KOPT-K1 (cell line): ENCODE results near the gene ATXN1.
"Not testable (repeated sequence)": the region's sequence is repeated elsewhere in the genome, so short reads cannot be mapped to it uniquely, and the experiment has no call there.

ENCODE experiments used
- H3K27ac ChIP-seq: fragments of 200-600 bp; sonication (generic); 2 replicates; pipeline ENCODE4 v1.5.1; 2016; ENCODE audit warnings: antibody characterized with exemption, mild to moderate bottlenecking, low read depth, low read length; ENCODE audit not compliant: poor library complexity, severe bottlenecking
- H3K36me3 ChIP-seq: fragments of 200-600 bp; sonication (generic); 2 replicates; pipeline ENCODE4 v1.5.1; 2017; ENCODE audit warnings: antibody characterized with exemption, mild to moderate bottlenecking, low read length, moderate library complexity; ENCODE audit not compliant: insufficient read depth
- H3K9me3 ChIP-seq: fragments of 200-600 bp; sonication (generic); 2 replicates; pipeline ENCODE4 v1.5.1; 2017; ENCODE audit warnings: antibody characterized with exemption, low read length, mild to moderate bottlenecking; ENCODE audit not compliant: insufficient read depth, poor library complexity, severe bottlenecking

Gene ATXN1

DNA sequence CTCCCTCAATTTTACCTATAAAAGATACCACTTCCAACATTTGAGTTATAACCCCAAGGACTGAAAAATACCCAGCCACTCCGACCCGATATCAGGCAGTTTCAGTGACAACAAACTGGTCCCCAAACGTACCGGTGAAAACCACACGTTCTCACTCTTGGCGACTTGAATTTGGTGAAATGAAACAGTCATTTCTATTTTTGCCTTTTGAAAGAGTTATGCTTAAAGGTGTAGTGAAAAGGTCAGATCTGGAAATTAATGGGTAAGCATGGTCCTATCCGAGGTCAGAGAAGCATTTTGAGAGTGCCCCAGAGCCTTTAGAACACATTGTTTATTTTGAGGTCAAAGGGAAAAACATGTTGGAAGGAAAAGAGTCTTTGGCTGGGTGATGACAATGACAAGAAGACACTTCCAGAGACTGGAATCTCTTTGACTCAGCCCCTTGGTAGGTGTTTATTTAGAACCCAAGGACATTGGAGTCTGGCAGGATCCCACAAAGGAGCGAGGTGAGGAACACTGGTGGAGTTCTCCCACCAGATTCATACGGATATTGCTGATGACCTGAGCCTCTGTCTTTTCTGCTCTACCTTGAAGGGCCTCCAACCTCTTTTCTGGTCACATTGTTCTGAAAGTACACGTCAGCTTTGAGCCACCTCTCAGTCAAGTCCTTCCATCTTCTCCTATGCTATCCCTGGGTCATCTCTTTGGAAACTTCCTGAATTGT, 287.9 kb downstream of the ATXN1 start:
- Histone ChIP-seq H3K36me3 (no peaks in the 10 kb centered on the region), H3K27ac (no peak overlapping the region), H3K9me3 (no peaks in the 10 kb centered on the region)

DNA sequence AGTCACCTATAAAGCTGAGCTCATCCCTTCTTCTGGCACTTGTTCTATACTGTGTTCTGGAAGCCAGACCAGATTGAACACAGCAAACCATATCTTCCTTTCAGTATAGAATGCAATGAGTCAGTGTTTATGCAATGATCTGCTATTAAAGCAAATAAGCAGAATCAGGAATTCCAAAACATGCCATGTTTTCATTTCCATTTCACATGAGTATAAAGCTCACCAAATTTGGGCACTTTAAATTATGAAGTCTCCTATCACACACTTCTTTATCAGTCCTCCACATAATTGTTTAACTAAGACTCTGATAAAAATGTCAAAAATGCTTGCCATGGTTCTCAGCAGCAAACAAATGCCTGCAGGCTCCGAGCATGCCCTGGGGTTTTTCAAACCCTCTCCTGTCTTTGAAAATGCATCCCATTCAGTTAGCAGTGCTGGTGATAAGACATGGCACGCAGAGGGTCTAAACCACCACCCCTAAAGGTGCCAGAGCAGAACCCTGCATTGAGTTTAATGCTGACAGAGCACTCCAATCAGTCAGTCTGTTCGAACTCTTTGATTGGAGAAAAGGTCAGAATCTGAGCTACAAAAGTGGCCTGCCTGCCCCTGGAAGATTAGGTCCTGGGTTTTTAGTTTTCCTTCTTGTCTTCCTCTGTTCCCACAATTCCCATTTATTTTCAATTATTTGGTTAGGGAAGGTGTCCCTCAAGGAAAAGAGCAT, 288.8 kb downstream of the ATXN1 start:
- Histone ChIP-seq H3K36me3 (no peaks in the 10 kb centered on the region), H3K9me3 (no peaks in the 10 kb centered on the region), H3K27ac (no peak overlapping the region)

DNA sequence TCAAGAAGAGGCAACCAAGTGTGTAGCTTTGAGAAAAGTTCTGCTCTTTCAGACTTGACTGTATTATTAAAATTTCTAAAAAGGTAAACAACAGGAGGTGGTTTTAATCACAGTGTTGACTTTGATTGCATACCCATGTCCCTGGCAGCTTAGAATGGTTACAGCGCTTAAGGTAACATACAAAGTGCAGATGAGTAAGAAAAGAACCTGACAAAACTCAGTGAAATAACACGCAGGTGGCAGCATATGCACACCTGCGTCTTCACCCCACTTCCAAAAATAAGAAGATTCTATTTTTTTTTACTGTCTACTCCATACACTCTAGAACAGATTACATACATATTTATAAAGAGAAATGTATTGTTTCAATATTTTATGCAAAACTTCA, 289.4 kb downstream of the ATXN1 start:
- Histone ChIP-seq H3K27ac (no peak overlapping the region), H3K36me3 (no peaks in the 10 kb centered on the region), H3K9me3 (no peaks in the 10 kb centered on the region)

DNA sequence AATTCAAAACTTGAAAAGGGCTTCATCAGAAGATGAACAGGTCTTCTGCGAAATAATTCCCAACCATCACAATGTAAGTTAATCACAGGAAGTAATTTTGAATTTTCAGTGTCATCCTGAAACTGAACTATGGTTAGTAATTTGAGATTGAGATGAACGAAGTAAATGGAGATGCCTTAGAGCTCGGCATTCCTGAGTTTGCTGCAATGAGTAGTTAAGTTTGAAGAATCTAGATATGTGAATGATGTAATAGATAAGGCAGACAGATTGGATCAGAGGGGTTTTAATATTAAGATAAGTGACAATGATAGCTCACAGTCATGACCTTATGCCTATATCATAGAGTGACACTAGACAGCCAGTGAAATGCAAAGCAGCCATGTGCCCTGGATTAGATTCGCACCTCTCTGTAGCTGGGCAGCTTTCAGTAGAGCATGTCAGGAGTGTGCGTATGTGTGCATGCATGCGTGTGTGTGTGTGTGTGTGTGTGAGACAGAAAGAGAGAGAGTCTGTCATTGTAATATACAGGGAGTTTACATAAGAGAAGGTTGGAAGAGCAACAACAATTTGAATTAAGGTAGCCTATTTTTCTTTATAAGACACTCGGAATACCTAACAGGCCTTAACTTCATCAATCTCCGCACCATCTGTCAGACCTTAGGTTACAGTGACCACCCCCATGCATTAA, 289.9 kb downstream of the ATXN1 start:
- Histone ChIP-seq H3K36me3 (no peaks in the 10 kb centered on the region), H3K9me3 (no peaks in the 10 kb centered on the region), H3K27ac (no peak overlapping the region)

DNA sequence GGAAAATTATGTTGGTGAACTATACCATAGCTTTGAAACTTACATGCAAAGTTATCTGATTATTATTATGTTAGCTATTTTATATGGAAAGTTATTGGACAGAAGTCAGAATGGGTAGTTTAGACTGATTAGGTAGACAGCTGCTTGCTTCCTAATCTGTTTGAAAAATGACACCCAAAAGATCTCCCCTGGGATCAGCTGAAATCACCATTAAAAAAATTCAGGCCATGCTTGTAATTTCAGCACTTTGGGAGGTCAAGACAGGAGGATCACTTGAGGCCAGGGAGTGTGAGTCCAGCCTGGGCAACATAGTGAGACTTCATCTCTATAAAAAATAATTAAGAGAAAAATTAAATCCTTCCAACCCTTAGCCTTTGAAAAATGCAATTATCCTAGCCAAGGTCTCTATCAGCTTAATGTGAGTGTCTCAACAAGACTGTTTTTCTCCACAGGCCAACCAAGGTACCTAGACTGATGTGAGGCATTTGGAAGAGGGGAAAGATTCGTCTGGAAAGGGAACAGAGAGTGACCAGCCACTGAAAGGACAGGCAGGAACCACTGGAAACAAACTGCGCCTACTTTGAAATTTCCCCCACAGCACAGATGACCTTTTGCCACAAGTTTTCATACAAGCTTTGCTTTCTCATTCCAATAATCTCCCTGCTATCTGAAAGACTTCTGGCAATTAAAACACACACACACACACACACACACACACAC, 290.6 kb downstream of the ATXN1 start:
- Histone ChIP-seq H3K9me3 (no peaks in the 10 kb centered on the region), H3K27ac (no peak overlapping the region), H3K36me3 (no peaks in the 10 kb centered on the region)

DNA sequence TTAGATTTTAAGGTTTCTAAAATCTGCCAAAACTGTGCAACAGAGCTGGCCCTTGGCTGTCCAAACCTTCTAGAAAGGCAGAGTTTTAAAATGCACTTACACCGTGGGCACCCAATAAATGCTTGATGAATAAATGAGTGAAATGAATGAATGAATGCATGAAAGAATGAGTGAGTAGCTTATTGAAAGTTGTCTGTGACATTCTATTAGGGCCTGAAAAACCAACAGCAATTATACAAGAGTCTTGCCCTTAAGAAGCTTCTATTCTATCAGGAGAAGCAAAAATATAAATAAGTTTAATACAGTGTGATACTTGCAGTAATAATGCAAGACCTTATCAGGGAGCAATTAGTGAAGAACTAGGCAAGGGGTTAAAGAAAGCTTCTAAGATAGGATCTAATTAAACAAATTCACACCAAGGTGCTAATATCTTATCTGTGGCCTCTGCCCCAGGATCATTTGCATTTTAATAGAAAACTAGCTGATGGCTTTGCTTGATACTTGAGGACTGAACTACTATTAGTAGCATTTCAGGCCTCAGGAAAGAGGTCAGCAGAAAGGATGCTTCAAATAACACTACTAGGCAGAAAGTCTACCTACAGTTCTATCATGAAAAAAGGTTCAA, 292.2 kb downstream of the ATXN1 start:
- H3K27ac ChIP-seq = no peak overlapping the region
- peaks cover under 1% of the 10 kb centered on the region for H3K9me3 ChIP-seq
- H3K36me3 ChIP-seq = no peaks in the 10 kb centered on the region

DNA sequence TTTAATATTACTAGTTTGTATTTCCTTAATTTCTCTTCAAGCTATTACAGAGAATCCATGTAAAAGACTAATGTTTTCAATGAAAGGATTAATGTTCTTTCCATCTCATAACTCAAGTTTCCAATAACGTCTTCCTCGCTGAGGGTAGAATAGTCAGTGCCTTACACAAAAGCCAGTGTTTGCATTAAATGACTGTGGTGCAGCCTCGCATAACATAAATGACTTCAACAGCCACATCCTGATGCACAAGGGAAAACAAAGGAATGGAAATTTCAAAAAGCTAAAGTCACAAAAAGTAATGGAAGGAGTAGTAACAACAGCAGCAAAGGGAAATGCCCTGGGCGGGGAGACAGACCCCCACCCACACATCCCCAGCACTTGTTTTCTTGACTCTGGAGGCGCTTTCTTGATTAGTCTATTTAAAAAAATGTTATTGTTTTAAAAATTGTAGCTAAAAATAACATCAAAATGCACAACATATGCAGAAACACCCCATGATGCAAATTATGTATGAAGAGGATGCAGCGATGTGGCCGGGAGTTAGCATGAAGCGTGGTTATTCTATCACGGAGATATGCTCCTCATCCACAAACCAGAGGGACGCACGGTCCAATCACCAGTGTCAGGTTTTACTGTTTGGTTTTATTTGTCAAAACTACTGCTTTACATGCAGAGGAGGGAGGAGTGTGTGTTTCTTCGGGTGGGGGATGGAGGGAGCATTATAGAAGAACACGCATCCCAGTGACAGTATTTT, 294.3 kb downstream of the ATXN1 start:
- Histone ChIP-seq H3K9me3 (peaks cover 8% of the 10 kb centered on the region), H3K36me3 (no peaks in the 10 kb centered on the region)

DNA sequence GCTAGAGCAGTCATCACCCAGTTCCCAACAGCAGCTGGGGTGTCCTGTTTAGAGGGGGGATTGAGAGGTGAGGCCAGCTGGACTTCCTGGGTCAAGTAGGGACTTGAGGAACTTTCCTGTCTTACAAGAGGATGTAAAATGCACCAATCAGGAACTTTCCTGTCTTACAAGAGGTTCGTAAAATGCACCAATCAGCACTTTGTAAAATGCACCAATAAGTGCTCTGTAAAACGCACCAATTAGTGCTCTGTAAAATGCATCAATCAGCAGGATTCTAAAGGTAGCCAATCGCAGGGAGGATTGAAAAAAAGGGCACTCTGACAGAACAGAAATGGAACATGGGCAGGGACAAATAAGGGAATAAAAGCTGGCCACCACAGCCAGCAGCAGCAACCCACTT, 297.2 kb downstream of the ATXN1 start:
- Histone ChIP-seq H3K27ac (no peak overlapping the region), H3K9me3 (peaks cover 8% of the 10 kb centered on the region), H3K36me3 (no peaks in the 10 kb centered on the region)

More for the DNA sequence above, 294.3 kb downstream of the ATXN1 start:
- no peak overlapping the region for H3K27ac ChIP-seq

DNA sequence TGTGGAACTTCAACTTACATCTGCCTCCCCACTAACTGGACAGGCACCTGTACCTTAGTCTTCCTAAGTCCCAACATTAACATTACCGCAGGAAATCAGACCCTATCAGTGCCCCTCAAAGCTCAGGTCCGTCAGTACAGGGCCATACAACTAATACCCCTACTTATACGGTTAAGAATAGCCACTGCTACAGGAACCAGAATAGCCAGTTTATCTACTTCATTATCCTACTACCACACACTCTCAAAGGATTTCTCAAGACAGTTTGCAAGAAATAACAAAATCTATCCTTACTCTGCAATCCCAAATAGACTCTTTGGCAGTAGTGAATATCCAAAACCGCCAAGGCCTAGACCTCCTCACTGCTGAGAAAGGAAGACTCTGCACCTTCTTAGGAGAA, 298.0 kb downstream of the ATXN1 start:
- not testable (repeated sequence) for H3K9me3 ChIP-seq, H3K27ac ChIP-seq, H3K36me3 ChIP-seq

DNA sequence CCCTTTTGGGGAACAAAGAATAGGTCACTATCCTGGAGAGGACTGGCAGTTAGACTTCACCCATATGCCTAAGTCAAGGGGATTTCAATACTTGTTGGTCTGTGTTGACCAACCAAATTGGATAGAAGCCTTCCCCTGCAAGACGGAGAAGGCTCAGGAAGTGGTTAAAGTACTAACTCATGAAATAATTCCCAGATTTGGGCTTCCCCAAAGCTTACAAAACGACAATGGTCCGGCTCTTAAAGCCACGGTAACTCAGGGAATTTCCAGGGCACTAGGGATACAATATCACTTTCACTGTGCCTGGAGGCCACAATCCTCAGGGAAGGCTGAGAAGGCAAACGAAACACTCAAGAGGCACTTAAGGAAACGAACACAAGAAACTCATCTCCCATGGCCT, 299.8 kb downstream of the ATXN1 start:
- H3K36me3 ChIP-seq = no peaks in the 10 kb centered on the region
- peaks cover 8% of the 10 kb centered on the region for H3K9me3 ChIP-seq
- no peak overlapping the region for H3K27ac ChIP-seq

DNA sequence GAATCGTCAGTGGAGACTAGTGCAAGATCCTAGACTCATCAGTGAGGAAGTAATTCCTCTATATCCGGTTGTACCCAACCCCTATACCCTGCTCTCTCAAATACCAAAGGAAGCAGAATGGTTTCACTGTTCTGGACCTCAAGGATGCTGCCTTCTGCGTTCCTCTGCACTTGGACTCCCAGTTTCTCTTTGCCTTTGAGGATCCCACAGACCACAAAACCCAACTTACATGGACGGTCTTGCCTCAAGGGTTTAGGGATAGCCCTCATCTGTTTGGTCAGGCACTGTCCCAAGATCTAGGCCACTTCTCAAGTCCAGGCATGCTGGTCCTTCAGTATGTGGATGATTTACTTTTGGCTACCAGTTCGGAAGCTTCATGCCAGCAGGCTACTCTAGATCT, 301.8 kb downstream of the ATXN1 start:
- H3K36me3 ChIP-seq, H3K27ac ChIP-seq: not testable (repeated sequence)
- H3K9me3 ChIP-seq = peaks cover 13% of the 10 kb centered on the region

DNA sequence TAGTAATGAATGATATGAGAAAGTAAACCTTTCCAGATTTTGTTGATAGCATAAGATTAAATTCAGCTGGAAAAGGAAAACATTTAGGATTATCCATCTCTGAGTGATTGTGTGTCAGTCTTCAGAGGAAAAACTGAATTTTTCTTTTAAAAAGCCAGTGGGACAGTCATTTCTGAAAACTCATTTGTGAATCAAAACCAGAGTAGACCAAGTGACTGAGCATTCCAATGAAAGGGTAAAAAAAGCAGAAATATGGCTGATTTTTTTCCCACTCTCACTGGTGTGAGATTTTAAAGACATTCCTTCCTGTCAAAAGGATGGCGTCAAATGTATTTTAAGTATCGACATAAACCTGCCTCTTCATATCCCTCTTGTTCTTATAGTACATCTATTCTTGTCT, 308.9 kb downstream of the ATXN1 start:
- H3K9me3 ChIP-seq = peaks cover 5% of the 10 kb centered on the region
- no peak overlapping the region for H3K27ac ChIP-seq
- no peaks in the 10 kb centered on the region for H3K36me3 ChIP-seq

DNA sequence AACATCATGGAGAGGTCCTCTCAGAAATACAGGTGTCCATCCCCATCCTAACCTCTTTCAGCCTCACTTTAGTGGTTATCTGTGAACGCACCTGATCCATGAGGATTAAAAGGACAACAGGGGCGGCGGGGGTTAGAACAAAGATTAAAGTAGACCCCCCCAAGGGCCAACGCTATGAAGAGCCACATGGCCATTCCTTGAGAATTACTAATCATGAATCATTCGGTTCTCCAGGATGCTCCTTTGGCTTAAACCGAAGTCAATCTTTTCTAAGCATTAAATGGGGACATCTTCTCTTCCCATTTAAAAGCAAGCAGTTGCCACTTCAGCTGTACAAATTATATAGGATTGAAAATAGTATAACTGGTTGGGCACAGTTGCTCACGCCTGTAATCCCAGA, 310.4 kb downstream of the ATXN1 start:
- Histone ChIP-seq H3K36me3 (no peaks in the 10 kb centered on the region), H3K27ac (no peak overlapping the region), H3K9me3 (peaks cover 3% of the 10 kb centered on the region)

DNA sequence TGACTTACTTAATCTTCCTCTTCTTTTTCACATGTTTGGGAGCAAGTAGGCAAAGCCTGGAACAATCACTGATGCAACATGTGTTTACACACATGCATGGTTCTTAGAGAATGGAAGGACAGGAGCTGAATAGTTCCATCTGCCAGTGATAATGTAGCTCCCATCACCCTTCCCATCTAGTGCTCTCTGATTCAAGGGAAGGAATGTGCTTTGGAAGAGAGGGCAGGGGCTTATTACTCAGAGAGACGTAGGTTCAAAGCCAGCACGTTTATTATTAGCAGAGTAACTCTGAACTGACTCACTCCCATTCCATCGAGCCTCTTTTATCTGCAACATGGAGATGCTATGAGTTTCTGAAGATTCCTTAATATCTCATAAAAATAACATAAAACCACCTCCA, 311.0 kb downstream of the ATXN1 start:
- no peaks in the 10 kb centered on the region for H3K9me3 ChIP-seq
- no peaks in the 10 kb centered on the region for H3K36me3 ChIP-seq
- H3K27ac ChIP-seq = no peak overlapping the region
